DOHH2 (cell line): ENCODE results near the gene IL17REL.

Source experiments
- H3F3A ChIP-seq: fragments of 200-600 bp; sonication (generic), shearing (Covaris generic); 2 replicates; pipeline ENCODE4 v1.6.0; 2016; ENCODE audit warnings: antibody characterized with exemption, mild to moderate bottlenecking; ENCODE audit not compliant: control insufficient read depth, insufficient read depth
- H3K27ac ChIP-seq: fragments of 200-600 bp; sonication (generic); 2 replicates; pipeline ENCODE4 v1.5.1; 2014; ENCODE audit warnings: low read depth, mild to moderate bottlenecking, low read length, moderate library complexity
- H3K27me3 ChIP-seq: fragments of 200-600 bp; sonication (generic); 2 replicates; pipeline ENCODE4 v1.6.1; 2014; ENCODE audit warnings: mild to moderate bottlenecking, low read length, mixed read lengths; ENCODE audit not compliant: control insufficient read depth
- H3K36me3 ChIP-seq: fragments of 200-600 bp; sonication (generic); 2 replicates; pipeline ENCODE4 v1.6.1; 2014; ENCODE audit warnings: mild to moderate bottlenecking, low read length, moderate library complexity, mixed read lengths; ENCODE audit not compliant: control insufficient read depth
- H3K4me1 ChIP-seq: fragments of 200-600 bp; sonication (generic); 2 replicates; pipeline ENCODE4 v1.6.1; 2014; ENCODE audit warnings: mild to moderate bottlenecking, low read length, mixed read lengths; ENCODE audit not compliant: control insufficient read depth
- H3K4me2 ChIP-seq: fragments of 200-600 bp; sonication (generic); 2 replicates; pipeline ENCODE4 v1.6.0; 2014; ENCODE audit warnings: mild to moderate bottlenecking, low read length, moderate library complexity
- H3K4me3 ChIP-seq: fragments of 200-600 bp; sonication (generic); 2 replicates; pipeline ENCODE4 v1.5.1; 2014; ENCODE audit warnings: mild to moderate bottlenecking, low read length, mixed read lengths
- H3K79me2 ChIP-seq: fragments of 200-600 bp; sonication (generic); 2 replicates; pipeline ENCODE4 v1.6.1; 2014; ENCODE audit warnings: mild to moderate bottlenecking, low read length, mixed read lengths; ENCODE audit not compliant: control insufficient read depth
- H3K9me2 ChIP-seq: fragments of 200-600 bp; sonication (generic); replicated peaks from 2 replicates; pipeline ENCODE4 v1.6.1; 2014; ENCODE audit warnings: mild to moderate bottlenecking, low read length, mixed read lengths; ENCODE audit not compliant: control insufficient read depth
- H3K9me3 ChIP-seq: fragments of 200-600 bp; sonication (generic); 2 replicates; pipeline ENCODE4 v1.6.1; 2014; ENCODE audit warnings: antibody characterized with exemption, low read length, mixed read lengths; ENCODE audit not compliant: control insufficient read depth, insufficient read depth
- H4K20me1 ChIP-seq: fragments of 200-600 bp; sonication (generic); 2 replicates; pipeline ENCODE4 v1.6.0; 2014; ENCODE audit warnings: low read depth, mild to moderate bottlenecking, antibody characterized with exemption, low read length, moderate library complexity; ENCODE audit not compliant: control insufficient read depth, insufficient read depth
- CTCF ChIP-seq: fragments of 200-600 bp; sonication (generic); IDR thresholded peaks from one replicate; pipeline ENCODE4 v1.5.1; 2014; ENCODE audit warnings: antibody characterized with exemption, mild to moderate bottlenecking, low read depth, low read length; ENCODE audit not compliant: poor library complexity, severe bottlenecking
- EZH2phosphoT487 ChIP-seq: fragments of 200-600 bp; sonication (generic); IDR thresholded peaks from 2 replicates; pipeline ENCODE4 v1.6.1; 2017; ENCODE audit warnings: borderline replicate concordance, mild to moderate bottlenecking, antibody characterized with exemption, low read length, moderate library complexity, mixed read lengths

IL17REL gene

GRCh38 chr22:50014655-50015401 is 2.3 kb upstream of the IL17REL start:
- H3K79me2 ChIP-seq = no peaks in the 10 kb centered on the region
- H3K4me1 ChIP-seq = peaks cover 17% of the 10 kb centered on the region
- H4K20me1 ChIP-seq = no peaks in the 10 kb centered on the region
- peaks cover 3% of the 10 kb centered on the region; the same call in 1 of the 2 replicates for H3K9me3 ChIP-seq
- H3K27ac ChIP-seq = no peak overlapping the region
- no peak overlapping the region for H3K4me3 ChIP-seq
- H3K36me3 ChIP-seq = no peaks in the 10 kb centered on the region
- H3K9me2 ChIP-seq = no peaks in the 10 kb centered on the region
- no peak overlapping the region for H3K4me2 ChIP-seq
- peaks cover 6% of the 10 kb centered on the region for H3F3A ChIP-seq
- TF ChIP-seq CTCF (no peak), EZH2phosphoT487 (no peak)
- peaks cover 74% of the 10 kb centered on the region for H3K27me3 ChIP-seq

GRCh38 chr22:50014053-50014501 is 1.5 kb upstream of the IL17REL start:
- H3K4me3 ChIP-seq = no peak overlapping the region
- H3K9me3 ChIP-seq = no peaks in the 10 kb centered on the region
- no peaks in the 10 kb centered on the region for H3K36me3 ChIP-seq
- no peaks in the 10 kb centered on the region for H3K79me2 ChIP-seq
- peaks cover 17% of the 10 kb centered on the region for H3K4me1 ChIP-seq
- H3K27me3 ChIP-seq = peaks cover 72% of the 10 kb centered on the region
- H3K4me2 ChIP-seq = no peak overlapping the region
- H3K27ac ChIP-seq = no peak overlapping the region
- no peaks in the 10 kb centered on the region for H3K9me2 ChIP-seq
- H4K20me1 ChIP-seq = no peaks in the 10 kb centered on the region
- TF ChIP-seq CTCF = no peak
- TF ChIP-seq EZH2phosphoT487 = no peak
- H3F3A ChIP-seq = peaks cover 5% of the 10 kb centered on the region

GRCh38 chr22:50011447-50012210 is 936 bp downstream of the IL17REL start:
- no peaks in the 10 kb centered on the region for H3K9me3 ChIP-seq
- no peak overlapping the region for H3K27ac ChIP-seq
- no peaks in the 10 kb centered on the region for H3K36me3 ChIP-seq
- no peaks in the 10 kb centered on the region for H4K20me1 ChIP-seq
- peaks cover 11% of the 10 kb centered on the region for H3K4me1 ChIP-seq
- peak overlapping the region; percentile 6; the same call in 1 of the 2 replicates for H3K4me2 ChIP-seq
- peaks cover 62% of the 10 kb centered on the region for H3K27me3 ChIP-seq
- no peak overlapping the region for H3K4me3 ChIP-seq
- no peaks in the 10 kb centered on the region for H3K79me2 ChIP-seq
- no peaks in the 10 kb centered on the region for H3F3A ChIP-seq
- no peaks in the 10 kb centered on the region for H3K9me2 ChIP-seq
- TF ChIP-seq EZH2phosphoT487 = no peak
- peak; percentile 25 for TF ChIP-seq CTCF
